ENCODE measurements around the gene RAB13. TPM values are rescaled to one million over a fixed set of nuclear protein-coding genes. Genes with fewer than 3 reads are reported as not detected.
"Not testable (repeated sequence)": the region's sequence is repeated elsewhere in the genome, so short reads cannot be mapped to it uniquely, and the experiment has no call there.

The RAB13 gene
- total RNA-seq = 57.3 TPM
- long read RNA-seq, transcript RAB13-201 (8 exons, 1,176 nt) = major isoform, 52 of 56 reads
- long read RNA-seq, partial matches to known transcripts = 2 of 56 reads
- long read RNA-seq, other reads (novel, unspliced or antisense) = 2 of 56 reads

DNA sequence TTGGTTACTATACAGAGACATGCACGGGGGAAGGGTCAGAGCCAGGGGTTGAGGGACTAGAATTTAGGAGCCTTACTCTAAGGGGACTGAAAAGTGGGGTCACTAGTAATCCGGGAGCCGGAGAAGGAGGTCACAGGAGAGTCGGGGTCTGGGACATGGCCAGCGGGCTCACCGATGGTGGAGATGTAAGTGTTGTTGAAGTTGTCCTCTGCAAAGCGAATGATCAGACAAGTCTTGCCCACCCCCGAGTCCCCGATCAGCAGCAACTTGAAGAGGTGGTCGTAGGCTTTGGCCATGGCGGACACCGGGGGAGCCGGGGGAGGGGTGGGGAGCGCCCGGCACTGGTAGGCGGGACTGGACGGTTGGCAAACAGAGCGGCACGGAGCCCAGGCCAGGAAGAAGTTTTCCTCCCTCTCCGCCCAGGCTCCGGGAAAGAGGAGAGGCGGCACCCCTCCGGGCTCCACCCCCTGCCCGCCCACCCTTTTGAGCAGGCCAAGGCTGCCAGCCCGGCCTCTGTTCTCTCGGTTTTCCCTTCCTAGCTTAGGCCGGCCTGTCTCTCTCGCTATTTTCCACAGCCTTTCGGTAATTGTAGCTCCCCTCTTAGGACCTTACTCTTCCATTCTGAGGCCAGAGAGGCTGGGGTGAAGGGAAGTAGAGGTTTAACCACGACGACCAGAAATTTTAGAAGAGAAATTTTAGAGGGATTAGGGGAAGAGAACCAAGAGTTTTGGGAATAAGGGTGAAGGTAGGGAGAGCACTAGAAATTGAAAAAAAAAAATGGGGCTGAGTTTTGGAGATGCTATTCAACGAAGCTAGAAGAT lies at the start of gene RAB13:
RAB13 (minus strand) TSS at position 399 of the 821 bp plus-strand sequence; CDS start at position 296, 103 bp downstream.
- DNase-seq (ENCODE audit: low spot score) = peak; percentile 92
- intact Hi-C loops (cut with DNase I) = loop anchor here (1.0 to 5.0 kb wide), 3 partner anchors 39 to 414 kb away; partner anchors contain the start of gene DENND4B

DNA sequence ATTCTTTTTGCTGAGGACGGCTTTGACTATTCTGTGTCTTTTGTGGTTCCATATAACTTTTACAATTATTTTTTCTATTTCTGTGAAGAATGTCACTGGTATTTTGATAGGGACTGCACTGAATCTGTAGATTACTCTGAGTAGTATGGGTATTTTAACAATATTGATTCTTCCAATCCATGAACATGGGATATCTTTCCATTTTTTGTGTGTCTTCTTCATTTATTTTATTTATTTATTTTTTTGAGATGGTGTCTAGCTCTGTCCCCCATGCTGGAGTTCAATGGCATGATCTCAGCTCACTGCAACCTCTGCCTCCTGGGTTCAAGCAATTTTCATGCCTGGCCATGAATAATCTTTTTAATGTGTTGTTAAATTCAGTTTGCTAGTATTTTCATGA lies 47.6 kb upstream of the RAB13 start:
- intact Hi-C loops (cut with DNase I) = not testable (repeated sequence)

DNA sequence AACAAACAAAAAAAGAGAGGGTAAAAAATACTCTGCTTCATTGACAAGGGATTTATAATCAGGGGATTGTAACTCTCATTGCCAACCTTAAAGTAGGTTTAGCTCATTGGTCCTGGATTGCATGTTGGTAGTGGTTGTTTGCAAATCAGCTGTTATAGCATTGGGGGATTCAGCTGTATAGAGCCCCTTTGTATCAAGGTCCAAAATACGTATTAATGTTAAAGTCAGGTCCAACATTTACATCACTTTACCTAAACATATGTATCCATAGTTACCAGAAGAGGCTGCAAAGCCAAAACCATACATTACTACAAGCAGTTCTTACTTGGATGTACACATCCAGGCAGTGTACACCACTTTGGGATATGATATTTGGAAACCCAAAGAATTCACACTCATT lies 33.8 kb upstream of the RAB13 start:
- intact Hi-C loops (cut with DNase I) = no loop called here

More for the DNA sequence above, 47.6 kb upstream of the RAB13 start:
- not testable (repeated sequence) for DNase-seq (ENCODE audit: low spot score)

DNA sequence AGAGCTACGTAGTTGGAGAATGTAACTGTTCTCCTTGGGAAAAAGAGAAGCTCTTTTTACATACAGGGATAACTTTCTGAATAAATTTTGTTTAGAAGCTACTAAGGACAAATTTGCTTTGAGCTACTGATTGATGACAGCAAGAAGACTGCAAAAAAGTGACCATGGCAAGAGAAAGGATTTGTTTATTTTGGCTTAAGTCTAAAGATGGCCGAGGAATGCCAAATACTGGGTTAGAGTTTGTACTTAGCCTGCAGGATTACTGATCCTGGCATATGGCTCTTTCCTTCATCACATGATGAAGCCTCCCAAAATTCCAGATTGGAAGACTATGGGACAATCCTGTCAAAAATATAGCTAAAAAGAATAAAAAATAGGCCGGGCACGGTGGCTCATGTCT lies 33.1 kb upstream of the RAB13 start:
- intact Hi-C loops (cut with DNase I) = no loop called here
- no peak for DNase-seq (ENCODE audit: low spot score)

More for the DNA sequence above, 33.8 kb upstream of the RAB13 start:
- DNase-seq (ENCODE audit: low spot score) = no peak

DNA sequence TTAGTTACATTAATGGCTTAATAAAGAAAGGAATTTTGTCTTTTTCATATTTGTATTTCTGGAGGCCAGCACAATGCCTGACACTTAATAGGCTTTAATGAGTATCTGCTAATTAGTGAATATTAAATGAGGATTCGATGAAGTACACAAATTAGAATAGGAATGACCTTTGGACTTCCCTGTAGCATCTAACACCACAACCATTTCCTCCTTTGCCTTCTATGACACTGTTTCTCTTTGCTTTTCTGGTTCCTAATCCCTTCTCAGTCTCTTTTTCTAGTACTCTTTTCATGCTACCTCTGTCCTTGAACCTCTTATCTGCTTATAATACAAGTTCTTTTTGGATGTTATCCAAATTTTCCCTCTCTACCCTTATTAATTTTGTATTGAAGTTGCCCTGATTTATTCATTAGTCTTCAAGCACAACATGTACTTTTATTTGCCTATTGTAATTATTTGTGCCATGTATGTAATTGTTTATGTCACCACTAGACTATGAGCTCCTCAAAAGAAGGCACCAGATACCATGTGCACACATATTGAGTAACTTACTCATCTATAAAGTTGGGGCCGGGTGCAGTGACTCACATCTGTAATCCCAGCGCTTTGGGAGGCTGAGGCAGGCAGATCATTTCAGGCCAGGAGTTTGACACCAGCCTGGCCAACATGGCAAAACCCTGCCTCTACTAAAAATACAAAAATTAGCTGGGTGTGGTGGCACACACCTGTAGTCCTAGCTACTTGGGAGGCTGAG lies 28.2 kb upstream of the RAB13 start:
- DNase-seq (ENCODE audit: low spot score) = no peak
- intact Hi-C loops (cut with DNase I) = no loop called here

DNA sequence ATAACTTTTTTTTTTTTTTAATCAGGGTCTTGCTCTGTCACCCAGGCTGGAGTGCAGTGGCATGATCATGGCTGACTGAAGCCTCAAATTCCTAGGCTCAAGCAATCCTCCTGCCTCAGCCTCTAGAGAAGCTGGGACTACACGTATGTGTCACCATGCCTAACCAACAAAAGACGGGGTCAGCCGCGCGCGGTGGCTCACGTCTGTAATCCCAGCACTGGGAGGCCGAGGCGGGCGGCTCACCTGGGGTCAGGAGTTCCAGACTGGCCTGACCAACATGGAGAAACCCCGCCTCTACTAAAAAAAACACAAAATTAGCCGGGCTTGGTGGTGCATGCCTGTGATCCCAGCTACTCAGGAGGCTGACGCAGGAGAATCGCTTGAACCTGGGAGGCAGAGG lies 26.4 kb upstream of the RAB13 start:
- intact Hi-C loops (cut with DNase I); DNase-seq (ENCODE audit: low spot score): not testable (repeated sequence)

DNA sequence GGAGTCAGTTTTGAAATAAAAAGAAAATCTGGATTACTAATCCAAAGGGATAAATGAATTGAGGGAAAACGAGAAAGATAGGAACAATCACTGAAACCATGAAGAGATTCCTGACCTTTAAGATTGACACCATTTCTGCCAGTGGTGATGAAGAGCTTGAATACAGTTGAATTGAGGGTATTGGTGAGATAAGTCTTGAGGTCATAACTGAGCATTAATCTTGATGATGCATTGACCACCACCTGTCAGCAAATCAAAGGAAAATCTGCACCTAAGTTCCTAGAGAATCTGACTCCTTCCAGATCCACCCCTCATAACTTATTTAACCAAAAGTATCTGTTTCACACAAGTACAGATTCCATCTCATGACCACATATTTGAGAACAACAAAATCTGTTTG lies 26.0 kb upstream of the RAB13 start:
- intact Hi-C loops (cut with DNase I) = no loop called here
- no peak for DNase-seq (ENCODE audit: low spot score)

DNA sequence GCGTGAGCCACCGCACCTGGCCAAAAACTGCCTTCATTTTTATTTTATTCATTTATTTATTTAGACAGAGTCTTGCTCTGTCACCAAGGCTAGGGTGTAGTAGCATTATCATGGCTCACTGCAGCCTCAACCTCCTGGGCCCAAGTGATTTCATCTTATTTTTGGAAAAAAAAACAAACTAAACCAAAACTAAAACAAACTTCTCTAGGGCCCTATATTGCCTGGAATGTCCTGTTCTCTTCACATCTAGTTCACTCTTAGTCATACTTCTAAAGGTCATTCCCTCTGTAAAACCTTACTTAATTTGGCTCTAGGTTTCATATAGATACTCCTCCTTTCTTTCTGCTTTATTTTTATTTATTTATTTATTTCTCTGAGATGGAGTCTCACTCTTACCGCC lies 20.0 kb upstream of the RAB13 start:
- intact Hi-C loops (cut with DNase I) = no loop called here
- DNase-seq (ENCODE audit: low spot score) = no peak

DNA sequence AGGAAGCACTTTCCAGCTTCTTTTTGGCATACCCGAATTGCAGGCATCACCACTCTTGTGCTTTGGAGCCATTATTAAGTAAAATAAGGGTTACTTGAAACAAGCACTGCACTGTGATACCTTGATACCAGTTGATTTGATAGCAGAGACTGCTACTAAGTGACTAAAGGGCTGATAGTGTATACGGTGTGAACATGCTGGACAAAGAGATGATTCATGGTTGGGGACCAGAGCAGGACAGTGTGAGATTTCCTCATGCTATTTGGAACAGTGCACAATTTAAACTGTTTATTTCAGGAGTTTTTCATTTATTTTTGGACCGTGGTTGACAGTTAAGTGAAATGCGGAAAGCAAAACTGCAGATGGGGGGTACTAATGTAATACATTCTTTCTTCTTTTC lies 14.3 kb upstream of the RAB13 start:
- DNase-seq (ENCODE audit: low spot score) = no peak
- intact Hi-C loops (cut with DNase I) = no loop called here

DNA sequence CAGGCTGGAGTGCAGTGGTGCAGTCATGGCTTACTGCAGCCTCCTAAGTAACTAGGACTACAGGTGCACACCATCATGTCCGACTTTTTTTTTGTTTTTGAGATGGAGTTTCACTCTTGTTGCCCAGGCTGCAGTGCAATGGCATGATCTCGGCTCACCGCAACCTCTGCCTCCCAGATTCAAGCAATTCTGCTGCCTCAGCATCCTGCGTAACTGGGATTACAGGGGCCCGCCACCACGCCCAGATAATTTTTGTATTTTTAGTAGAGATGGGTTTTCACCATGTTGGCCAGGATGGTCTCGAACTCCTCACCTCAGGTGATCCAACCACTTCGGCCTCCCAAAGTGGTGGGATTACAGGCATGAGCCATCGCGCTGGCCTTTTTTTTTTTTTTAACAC lies 10.7 kb upstream of the RAB13 start:
- intact Hi-C loops (cut with DNase I) = loop anchor here (10.0 kb wide), 2 partner anchors 178 to 278 kb away; partner anchors contain the start of gene HAX1
- not testable (repeated sequence) for DNase-seq (ENCODE audit: low spot score)

DNA sequence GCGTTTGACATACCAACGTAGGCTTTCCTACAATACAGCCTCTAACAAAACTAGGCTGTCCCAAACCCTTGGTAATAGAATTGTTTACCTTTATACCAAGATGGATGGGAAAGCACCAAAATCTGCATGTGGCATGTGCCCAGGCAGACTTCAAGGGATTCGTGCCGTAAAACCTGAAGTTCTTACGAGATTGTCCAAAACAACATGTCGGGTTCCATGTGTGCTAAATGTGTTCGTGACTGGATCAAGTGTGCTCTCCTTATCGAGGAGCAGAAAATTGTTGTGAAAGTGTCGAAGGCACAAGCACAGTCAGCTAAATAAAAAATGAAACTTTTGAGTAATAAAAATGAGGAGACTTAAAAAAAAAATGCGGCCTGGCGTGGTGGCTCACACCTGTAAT lies 9.5 kb upstream of the RAB13 start:
- intact Hi-C loops (cut with DNase I) = loop anchor here (10.0 kb wide), 2 partner anchors 179 to 279 kb away; partner anchors contain the start of gene HAX1
- no peak for DNase-seq (ENCODE audit: low spot score)

DNA sequence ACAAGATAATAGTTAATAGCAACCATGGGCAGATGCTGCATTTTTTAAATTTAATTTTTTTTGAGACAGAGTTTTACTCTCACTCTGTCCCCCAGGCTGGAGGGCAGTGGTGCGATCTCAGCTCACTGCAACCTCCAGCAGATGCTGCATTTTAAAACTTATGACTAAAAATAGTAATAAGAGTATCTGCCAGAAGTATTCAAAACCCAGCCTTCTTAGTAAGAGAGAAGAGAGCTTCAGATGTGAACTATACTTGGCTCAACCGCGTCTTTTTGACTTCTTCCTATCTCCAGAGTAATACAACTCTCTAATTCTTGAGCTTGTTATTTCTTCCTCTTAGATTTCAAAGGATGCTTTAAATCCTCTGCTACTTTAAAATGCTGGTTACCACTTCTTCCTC lies 9.1 kb upstream of the RAB13 start:
- no peak for DNase-seq (ENCODE audit: low spot score)
- intact Hi-C loops (cut with DNase I) = loop anchor here (10.0 kb wide), 2 partner anchors 180 to 280 kb away; partner anchors contain the start of gene HAX1

DNA sequence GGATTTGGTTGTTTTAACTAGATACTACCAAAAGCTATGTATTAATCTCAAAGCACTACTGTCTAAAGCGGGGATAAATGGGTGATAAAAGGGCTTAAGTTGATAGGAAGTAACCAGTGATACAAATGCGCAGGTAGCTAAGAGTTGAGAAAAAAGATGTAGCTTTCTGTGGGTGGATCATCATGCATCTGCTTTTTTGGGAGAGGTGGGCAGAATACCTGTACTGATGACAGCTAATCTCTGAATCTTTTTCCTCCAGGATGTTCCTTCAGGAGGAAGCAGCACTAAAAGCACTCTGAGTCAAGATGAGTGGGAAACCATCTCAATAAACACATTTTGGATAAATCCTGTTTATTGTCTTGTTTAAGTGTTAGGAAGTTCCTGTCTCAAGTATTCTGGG lies 5.7 kb upstream of the RAB13 start:
- DNase-seq (ENCODE audit: low spot score) = no peak
- intact Hi-C loops (cut with DNase I) = loop anchor here (2.0 to 10.0 kb wide), 3 partner anchors 183 to 313 kb away; partner anchors contain the start of genes HAX1 and NPR1

DNA sequence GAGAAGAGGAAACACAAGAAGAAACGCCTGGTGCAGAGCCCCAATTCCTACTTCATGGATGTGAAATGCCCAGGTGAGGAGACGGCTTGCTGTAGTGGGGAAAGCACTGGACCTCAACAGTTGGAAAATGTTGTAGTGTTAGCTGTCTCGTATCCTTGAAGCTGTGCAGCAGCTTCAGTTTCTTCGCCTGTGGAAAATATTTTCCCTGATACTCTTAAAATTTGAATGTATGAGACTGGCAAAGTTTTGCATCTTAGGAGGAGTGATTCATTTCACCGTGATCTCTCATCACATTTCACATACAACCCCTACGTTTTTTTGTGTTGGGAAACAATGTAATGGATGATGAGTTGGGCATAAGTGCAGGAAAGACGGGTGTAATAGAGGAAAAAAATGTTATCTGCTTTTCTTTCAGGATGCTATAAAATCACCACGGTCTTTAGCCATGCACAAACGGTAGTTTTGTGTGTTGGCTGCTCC lies 5.1 kb upstream of the RAB13 start:
- intact Hi-C loops (cut with DNase I) = loop anchor here (2.0 to 10.0 kb wide), 3 partner anchors 184 to 312 kb away; partner anchors contain the start of genes HAX1 and NPR1

DNA sequence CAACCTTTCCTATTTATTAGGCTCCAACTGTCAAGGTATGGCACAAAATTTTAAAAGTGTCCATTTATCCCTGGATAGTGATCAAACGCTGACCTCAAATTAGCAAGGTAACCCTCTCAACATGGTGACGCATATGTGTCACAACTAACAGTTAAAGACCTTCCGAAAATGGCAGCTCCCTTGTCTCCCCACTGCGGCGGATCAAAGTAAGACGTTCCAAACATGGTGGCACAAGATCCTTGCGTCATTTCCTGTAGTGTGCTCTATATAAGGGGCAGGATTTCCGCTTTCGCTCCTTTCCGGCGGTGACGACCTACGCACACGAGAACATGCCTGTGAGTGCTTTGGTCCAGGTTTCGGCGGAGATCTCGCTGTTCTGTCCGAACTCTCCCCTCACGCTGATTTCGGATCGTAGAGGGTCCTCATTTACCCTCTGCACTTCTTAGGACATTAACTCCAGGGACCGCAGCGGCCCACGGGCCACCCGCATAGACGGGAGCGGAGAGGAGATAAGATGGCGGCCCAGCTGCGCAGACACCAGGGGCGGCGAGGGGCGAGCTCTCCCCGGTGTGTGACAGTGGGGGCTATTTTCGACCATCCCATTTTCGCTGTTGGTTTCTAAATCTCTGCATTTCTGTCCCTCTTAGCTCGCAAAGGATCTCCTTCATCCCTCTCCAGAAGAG lies 4.5 kb upstream of the RAB13 start, which contains the start of gene RPS27:
RPS27 (plus strand) TSS at position 295 of the 683 bp plus-strand sequence; CDS start at position 330, 35 bp downstream.
- intact Hi-C loops (cut with DNase I) = loop anchor here (2.0 to 10.0 kb wide), 3 partner anchors 184 to 312 kb away; partner anchors contain the start of genes HAX1 and NPR1

More for the DNA sequence above, 5.1 kb upstream of the RAB13 start:
- no peak for DNase-seq (ENCODE audit: low spot score)

DNA sequence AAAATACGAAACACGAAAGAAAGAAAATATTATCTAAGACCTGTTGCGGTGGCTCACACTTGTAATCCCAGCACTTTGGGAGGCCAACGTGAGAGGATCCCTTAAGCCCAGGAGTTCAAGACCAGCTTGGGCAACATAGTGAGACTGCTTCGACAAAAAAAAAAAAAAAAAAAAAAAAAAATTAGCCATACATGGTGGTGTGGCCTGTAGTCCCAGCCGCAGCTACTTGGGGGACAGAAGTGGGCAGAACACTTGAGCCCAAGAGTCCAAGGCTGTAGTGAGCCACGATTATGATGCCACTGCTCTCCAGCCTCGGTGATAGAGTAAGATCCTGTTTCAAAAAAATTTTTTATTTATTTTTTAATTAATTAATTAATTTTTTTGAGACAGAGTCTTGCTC lies 1.5 kb upstream of the RAB13 start:
- DNase-seq (ENCODE audit: low spot score) = no peak
- intact Hi-C loops (cut with DNase I) = loop anchor here (5.0 kb wide), 2 partner anchors 40 to 415 kb away; partner anchors contain the start of gene DENND4B

More for the DNA sequence above, 4.5 kb upstream of the RAB13 start, which contains the start of gene RPS27:
- peak; percentile 90 for DNase-seq (ENCODE audit: low spot score)

DNA sequence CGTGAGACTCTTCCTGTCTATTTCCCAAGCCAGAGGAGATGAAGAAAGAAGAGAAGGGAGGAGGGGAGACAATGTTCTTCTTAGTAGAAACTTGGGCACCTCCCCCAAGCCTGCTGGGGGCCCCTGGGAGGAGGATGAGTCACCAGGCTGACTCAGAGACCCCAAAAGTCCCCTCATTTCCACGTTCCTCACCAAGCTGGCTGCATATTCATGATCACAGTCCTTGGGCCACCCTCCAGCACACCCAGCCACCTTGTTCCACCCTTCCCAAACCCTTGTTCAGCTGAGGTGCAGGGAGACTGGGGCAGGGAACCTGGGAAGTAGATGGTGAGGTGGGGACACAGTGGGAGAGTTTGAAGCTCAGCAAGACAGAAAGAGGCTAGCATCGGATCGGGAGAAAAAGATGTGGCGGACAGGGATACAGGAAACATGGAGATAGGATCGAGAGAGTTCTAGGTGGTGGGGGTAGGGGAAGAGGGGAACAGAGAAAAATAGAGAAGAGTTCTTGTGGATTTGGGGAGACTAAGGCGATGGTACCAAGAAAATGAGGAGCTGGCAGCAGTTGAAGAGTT lies 712 bp downstream of the RAB13 start:
- intact Hi-C loops (cut with DNase I) = loop anchor here (5.0 kb wide), 2 partner anchors 38 to 413 kb away; partner anchors contain the start of gene DENND4B
- no peak for DNase-seq (ENCODE audit: low spot score)

DNA sequence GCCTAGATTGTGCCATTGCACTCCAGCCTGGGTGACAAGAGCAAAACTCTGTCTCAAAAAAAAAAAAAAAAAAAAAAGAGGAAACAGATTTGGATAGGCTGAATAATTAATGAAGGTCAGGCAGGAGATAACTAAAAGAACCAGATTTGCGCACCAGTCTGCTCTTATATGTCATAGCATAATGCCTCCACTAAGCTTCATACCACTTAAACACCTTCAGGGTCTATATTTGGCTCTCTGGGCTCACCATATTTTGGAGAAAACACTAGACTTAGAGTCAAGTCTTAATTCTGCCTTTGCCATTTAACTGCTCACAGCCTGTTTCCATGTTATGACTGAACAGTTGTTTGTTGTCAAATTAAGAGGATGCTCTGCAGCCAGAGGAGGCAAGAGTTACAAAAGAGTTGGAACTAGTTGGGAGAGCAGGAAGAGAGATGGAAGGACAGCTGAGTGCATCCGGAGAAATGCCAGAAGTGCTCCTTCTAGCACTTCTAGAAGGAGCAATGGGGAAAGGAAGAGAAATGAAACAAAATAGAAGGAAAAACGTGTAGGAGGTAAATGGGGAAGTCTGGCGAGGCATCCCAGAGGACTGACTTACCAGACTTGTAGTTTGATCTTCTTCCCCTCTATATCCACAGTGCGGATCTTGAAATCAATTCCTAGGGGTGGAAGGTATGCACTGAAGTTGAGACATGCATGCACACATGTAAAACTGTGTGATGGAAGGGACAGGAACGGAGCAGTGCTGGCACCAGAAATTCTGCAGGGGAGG lies 1.8 kb downstream of the RAB13 start:
- no peak for DNase-seq (ENCODE audit: low spot score)
- intact Hi-C loops (cut with DNase I) = no loop called here

Measured in cardiac septum (tissue), 1 donor.